GM12878 (cell line): Measurements from ENCODE around the gene CDX1. TPM values are rescaled to one million over a fixed set of nuclear protein-coding genes. Genes with fewer than 3 reads are reported as not detected.

Experiments
- ATAC-seq: fragments of 200-7000 bp; cut with Tn5 transposase; 3 replicates; pipeline ENCODE4 v1.9.1; 2020; ENCODE audit warnings: mild to moderate bottlenecking, moderate library complexity
- BruUV-seq: library from RNA; stranded (reverse); fragments of 400-500 nt; replicated peaks from 2 replicates; lab custom pipeline; 2021; lab: Mats Ljungman, UMichigan
- CTCF ChIA-PET: fragments of 300-600 bp; sonication (Branson Sonifier 250); formaldehyde crosslinking; extraction: SDS; loops from one replicate; lab custom pipeline; 2021; ENCODE audit warnings: inconsistent platforms; lab: Yijun Ruan, JAX
- POLR2A ChIA-PET: fragments of 350-600 bp; formaldehyde crosslinking; extraction: SDS; loops from one replicate; lab custom pipeline; 2021; ENCODE audit warnings: inconsistent platforms; lab: Charles Lee
- RAD21 ChIA-PET: fragments of 300-600 bp; sonication (Branson Sonifier 250); formaldehyde crosslinking; loops from one replicate; lab custom pipeline; 2023; ENCODE audit warnings: antibody characterized with exemption; ENCODE audit not compliant: unreplicated experiment; lab: Charles Lee
- SMC1A ChIA-PET: fragments of 300-600 bp; sonication (Branson Sonifier 250); formaldehyde crosslinking; loops from one replicate; lab custom pipeline; 2023; ENCODE audit not compliant: unreplicated experiment, uncharacterized antibody; lab: Charles Lee
- DNase-seq: peaks from one replicate; pipeline ENCODE4 v3.0.0-alpha.2; 2011; ENCODE audit warnings: low read depth, low spot score
- FAIRE-seq: peaks from 3 replicates; lab custom pipeline; 2011; peaks lifted over from hg19 to GRCh38; lab: Jason Lieb, UNC
- H2AFZ ChIP-seq: 2 replicates; pipeline ENCODE4 v1.6.0; 2011; ENCODE audit warnings: low read depth, low read length, control low read depth; ENCODE audit not compliant: control insufficient read depth
- H3K27ac ChIP-seq: 2 replicates; pipeline ENCODE4 v1.5.1; 2011; ENCODE audit warnings: control low read depth; ENCODE audit not compliant: control insufficient read depth, insufficient read depth
- H3K27me3 ChIP-seq, 2 experiments: replicated peaks in 1 of 2; 2 replicates each; pipeline versions ENCODE4 v1.6.0 to v1.6.1; 2011; ENCODE audit warnings: low read length in 1 of 2; ENCODE audit not compliant: control insufficient read depth in 2 of 2, insufficient read depth in 2 of 2
- H3K36me3 ChIP-seq, 2 experiments: 2 replicates each; pipeline ENCODE4 v1.5.1; 2011; ENCODE audit warnings: low read length in 1 of 2; ENCODE audit not compliant: control insufficient read depth in 2 of 2, insufficient read depth in 2 of 2
- H3K4me1 ChIP-seq: 2 replicates; pipeline ENCODE4 v1.6.1; 2011; ENCODE audit warnings: mild to moderate bottlenecking, low read length, moderate library complexity, mixed read lengths; ENCODE audit not compliant: control insufficient read depth, insufficient read depth
- H3K4me2 ChIP-seq: 2 replicates; pipeline ENCODE4 v1.6.0; 2011; ENCODE audit warnings: control low read depth; ENCODE audit not compliant: control insufficient read depth, insufficient read depth
- H3K4me3 ChIP-seq: fragments of 200-600 bp; sonication (generic); 2 replicates; pipeline ENCODE4 v1.5.1; 2016
- H3K79me2 ChIP-seq: 2 replicates; pipeline ENCODE4 v1.6.0; 2011; ENCODE audit warnings: low read length; ENCODE audit not compliant: control insufficient read depth, insufficient read depth
- H3K9ac ChIP-seq: 2 replicates; pipeline ENCODE4 v1.8.0; 2011; ENCODE audit warnings: low read length, control low read depth, mixed read lengths; ENCODE audit not compliant: control insufficient read depth, insufficient read depth
- H3K9me3 ChIP-seq: replicated peaks from 3 replicates; pipeline ENCODE4 v1.5.1; 2011; ENCODE audit warnings: mild to moderate bottlenecking, low read length; ENCODE audit not compliant: control insufficient read depth, insufficient read depth
- H4K20me1 ChIP-seq: 2 replicates; pipeline ENCODE4 v1.6.0; 2011; ENCODE audit not compliant: control insufficient read depth, insufficient read depth
- BHLHE40 ChIP-seq, 2 experiments: fragments of 450-650 bp in 1 of 2; IDR thresholded peaks; 2 replicates each; pipeline ENCODE4 v1.6.1; 2011 to 2017; ENCODE audit warnings: low read depth in 2 of 2, borderline replicate concordance in 1 of 2, improper control_type of control experiment in 1 of 2, low read length in 1 of 2, mild to moderate bottlenecking in 1 of 2
- POU2F2 ChIP-seq: IDR thresholded peaks from 3 replicates; pipeline ENCODE4 v1.6.1; 2011; ENCODE audit warnings: low read depth, mild to moderate bottlenecking, low read length, borderline replicate concordance
- STAT3 ChIP-seq: IDR thresholded peaks from 2 replicates; pipeline ENCODE4 v1.6.1; 2011; ENCODE audit warnings: low read depth, low read length, improper control_type of control experiment
- SUZ12 ChIP-seq: fragments of 200-600 bp; sonication (generic); IDR thresholded peaks from one replicate; pipeline ENCODE4 v1.6.1; 2018; ENCODE audit warnings: antibody characterized with exemption, mild to moderate bottlenecking; ENCODE audit not compliant: unreplicated experiment
- WGBS: methylation state at CpG from one replicate; pipeline ENCODE4 v1.1.6; 2016; ENCODE audit warnings: low lambda C conversion rate; ENCODE audit not compliant: insufficient replicate concordance, insufficient coverage; ENCODE audit errors: missing lambda C conversion rate; 5-methylcytosine and 5-hydroxymethylcytosine counted together
- in situ Hi-C: fragments of 300-500 bp; cut with MboI; formaldehyde crosslinking; loops from 9 replicates; pipeline ENCODE4 v1.14.3; 2018; ENCODE audit warnings: mixed read lengths
- intact Hi-C: fragments of 100-400 bp; cut with micrococcal nuclease; formaldehyde crosslinking; loops from one replicate; pipeline ENCODE4 v1.14.2; 2022; ENCODE audit not compliant: unreplicated experiment
- polyA plus RNA-seq, 11 experiments: library from polyadenylated mRNA; depleted of rRNA in 4 of 11; unstranded in 6 of 11; stranded (reverse) in 5 of 11; fragments of >200 nt; fragmentation: Nextera tagmentation in 4 of 11; fragmentation: Illumina TruSeq in 1 of 11; extraction: Ambion mirVana in 4 of 11; extraction: Trizol in 1 of 11; gene quantifications; 1 replicate in 1 of 11; 2 replicates in 10 of 11; pipeline versions ENCODE4 v1.2.1 to v1.2.3, GENCODE V29; 2011 to 2016; ENCODE audit warnings: inconsistent platforms in 2 of 11, missing spikeins in 2 of 11, low read depth in 1 of 11
- total RNA-seq, 4 experiments: library from RNA; depleted of rRNA in 3 of 4; stranded (reverse); fragments of >200 nt in 3 of 4; fragmentation: Illumina TruSeq in 1 of 4; extraction: Trizol in 1 of 4; gene quantifications; 2 replicates each; pipeline versions ENCODE4 v1.2.1 to v1.2.3, GENCODE V29; 2013 to 2021

Gene CDX1
- total and polyA plus RNA-seq, 10 of the 15 experiments (the other 5 are each of a cell fraction or from before 2014, with no cell fraction given) = not detected

DNA sequence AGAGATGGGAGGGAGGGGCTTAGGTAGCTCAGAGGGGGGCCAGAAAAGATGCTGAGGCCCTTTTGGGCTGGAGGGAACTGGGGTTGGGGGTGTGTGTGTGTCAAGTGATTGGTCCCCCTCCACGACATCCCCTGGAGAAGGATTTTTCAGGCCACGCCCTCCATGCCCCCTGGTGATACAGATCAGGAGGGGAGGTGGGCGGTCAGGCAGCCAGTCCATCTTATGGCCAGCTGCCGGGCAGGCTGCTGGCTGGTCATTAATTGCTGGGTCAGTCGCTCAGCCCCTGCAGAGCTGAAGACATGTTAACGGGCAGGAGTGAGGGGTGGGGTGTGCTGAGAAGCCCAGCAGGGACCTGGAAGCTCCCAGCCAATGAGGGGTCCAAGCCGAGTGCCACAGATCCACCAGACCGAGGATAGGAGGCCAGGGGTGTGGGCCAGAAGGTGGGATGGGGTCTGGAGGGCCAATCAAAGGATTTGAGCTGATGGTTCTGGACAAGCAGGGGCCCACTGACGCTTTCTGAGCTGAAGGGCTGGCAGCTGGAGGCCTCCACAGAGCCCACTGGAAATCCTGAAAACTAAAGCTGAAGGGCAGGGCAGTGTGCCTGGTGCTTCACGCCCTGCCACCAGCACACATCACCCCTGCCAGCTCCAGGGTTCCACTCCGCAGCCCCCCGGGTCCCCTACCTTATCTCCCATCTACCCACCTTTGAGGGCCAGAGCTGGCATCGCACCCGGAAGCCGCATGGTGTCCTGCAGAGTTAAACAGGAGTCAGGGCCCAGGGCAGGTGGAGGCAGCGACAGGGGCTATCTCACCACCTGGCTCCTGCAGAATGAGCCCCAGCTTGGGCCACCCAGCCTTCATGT is 30.0 kb upstream of the CDX1 start:
- RAD21 ChIA-PET = interaction anchor here (1.2 kb wide), 1 partner anchor 82 kb away, joined by 3 read pairs; no protein-coding TSS in a partner anchor
- Histone ChIP-seq H3K4me2 (no peak overlapping the region), H3K27me3 (no peaks in the 10 kb centered on the region), H2AFZ (no peak overlapping the region), H3K79me2 (no peaks in the 10 kb centered on the region), H3K4me1 (no peaks in the 10 kb centered on the region), H3K36me3 (no peaks in the 10 kb centered on the region), H3K9ac (no peak overlapping the region), H3K9me3 (no peaks in the 10 kb centered on the region), H4K20me1 (no peaks in the 10 kb centered on the region), H3K27ac (no peak overlapping the region), H3K4me3 (no peak overlapping the region)
- FAIRE-seq (no peak), ATAC-seq (no peak), DNase-seq (no peak)
- POLR2A ChIA-PET = no interaction called here
- in situ Hi-C loops = no loop called here
- BruUV-seq = no TSS peak
- no peak for TF ChIP-seq BHLHE40 (IDR thresholded peaks at IDR 0.05; ENCODE audit: borderline replicate concordance in 1 of 2, low read depth in 2 of 2, low read length in 1 of 2)
- no peak for TF ChIP-seq STAT3
- no peak for TF ChIP-seq SUZ12
- no peak for TF ChIP-seq POU2F2
- CTCF ChIA-PET = interaction anchor here (0.7 to 4.0 kb wide), 6 partner anchors 14 to 214 kb away, joined by 3 to 13 read pairs (median 3); partner anchors contain the start of gene PDGFRB
- SMC1A ChIA-PET = no interaction called here
- WGBS = 26% methylated on average over 16 of the region's 16 CpGs
- intact Hi-C loops = no loop called here
